22Rv1 (cell line): ENCODE measurements around the gene FXYD6.

Source experiments
- H3K27ac ChIP-seq: fragments of 450-650 bp; 2 replicates; pipeline ENCODE4 v1.5.1; 2017
- ZFX ChIP-seq: fragments of 450-650 bp; IDR thresholded peaks from 2 replicates; pipeline ENCODE4 v1.6.1; 2017; ENCODE audit warnings: antibody characterized with exemption, borderline replicate concordance
- TF ChIP-seq, protein P1 (sequence below): fragments of 450-650 bp; IDR thresholded peaks from 2 replicates; pipeline ENCODE4 v1.5.1; 2017; ENCODE audit warnings: mild to moderate bottlenecking

FXYD6 gene

DNA sequence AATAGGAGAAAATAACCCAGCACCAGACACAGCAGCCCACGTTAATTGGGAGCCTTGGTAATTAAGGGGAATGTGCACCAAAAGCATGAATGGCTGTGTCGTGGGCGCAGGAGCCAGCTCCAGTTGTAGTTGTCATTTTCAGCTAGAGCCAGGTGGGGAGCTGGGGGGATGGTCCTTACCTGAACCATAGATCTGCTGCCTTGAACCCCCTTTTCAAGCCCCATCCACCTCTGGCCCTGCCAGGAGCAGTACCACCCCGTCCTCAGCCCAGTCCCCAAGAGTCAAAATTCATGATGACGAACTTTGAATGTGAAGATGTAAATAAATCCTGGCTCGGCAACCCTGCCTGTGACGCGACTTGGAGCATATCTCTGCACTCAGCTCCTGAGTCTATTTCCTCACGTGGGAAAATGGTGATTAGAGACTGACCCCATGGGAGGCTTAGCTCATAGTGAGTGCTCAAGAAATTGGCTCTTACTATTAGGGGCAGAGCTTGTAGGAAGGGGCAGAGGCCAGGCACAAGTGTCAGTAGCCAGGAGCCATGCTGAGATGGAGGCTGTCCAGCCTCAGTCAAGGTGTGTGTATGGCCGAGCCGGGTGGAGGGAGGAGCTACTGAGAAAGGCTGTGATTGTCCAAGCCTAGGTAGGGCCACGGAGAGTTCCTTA is 794 bp upstream of the FXYD6 start:
- no peak for TF ChIP-seq ZFX
- TF ChIP-seq, protein P1, sequence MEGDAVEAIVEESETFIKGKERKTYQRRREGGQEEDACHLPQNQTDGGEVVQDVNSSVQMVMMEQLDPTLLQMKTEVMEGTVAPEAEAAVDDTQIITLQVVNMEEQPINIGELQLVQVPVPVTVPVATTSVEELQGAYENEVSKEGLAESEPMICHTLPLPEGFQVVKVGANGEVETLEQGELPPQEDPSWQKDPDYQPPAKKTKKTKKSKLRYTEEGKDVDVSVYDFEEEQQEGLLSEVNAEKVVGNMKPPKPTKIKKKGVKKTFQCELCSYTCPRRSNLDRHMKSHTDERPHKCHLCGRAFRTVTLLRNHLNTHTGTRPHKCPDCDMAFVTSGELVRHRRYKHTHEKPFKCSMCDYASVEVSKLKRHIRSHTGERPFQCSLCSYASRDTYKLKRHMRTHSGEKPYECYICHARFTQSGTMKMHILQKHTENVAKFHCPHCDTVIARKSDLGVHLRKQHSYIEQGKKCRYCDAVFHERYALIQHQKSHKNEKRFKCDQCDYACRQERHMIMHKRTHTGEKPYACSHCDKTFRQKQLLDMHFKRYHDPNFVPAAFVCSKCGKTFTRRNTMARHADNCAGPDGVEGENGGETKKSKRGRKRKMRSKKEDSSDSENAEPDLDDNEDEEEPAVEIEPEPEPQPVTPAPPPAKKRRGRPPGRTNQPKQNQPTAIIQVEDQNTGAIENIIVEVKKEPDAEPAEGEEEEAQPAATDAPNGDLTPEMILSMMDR = no peak
- no peak overlapping the region for H3K27ac ChIP-seq

DNA sequence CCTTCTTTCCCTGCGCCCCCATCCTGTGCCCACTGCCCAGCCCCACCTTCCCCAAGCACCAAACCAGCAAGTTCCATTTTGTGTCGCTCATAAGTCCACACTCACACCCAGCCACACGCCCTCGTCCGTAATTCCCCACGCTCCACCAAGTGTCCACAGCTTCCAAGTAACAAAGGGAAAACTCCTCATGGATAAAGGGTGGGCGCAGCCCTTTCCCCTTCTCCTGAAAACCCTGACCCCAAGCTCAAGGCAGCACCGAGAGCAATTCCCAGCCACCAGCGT is 458 bp downstream of the FXYD6 start:
- TF ChIP-seq, protein P1 = no peak
- no peak for TF ChIP-seq ZFX
- no peak overlapping the region for H3K27ac ChIP-seq

DNA sequence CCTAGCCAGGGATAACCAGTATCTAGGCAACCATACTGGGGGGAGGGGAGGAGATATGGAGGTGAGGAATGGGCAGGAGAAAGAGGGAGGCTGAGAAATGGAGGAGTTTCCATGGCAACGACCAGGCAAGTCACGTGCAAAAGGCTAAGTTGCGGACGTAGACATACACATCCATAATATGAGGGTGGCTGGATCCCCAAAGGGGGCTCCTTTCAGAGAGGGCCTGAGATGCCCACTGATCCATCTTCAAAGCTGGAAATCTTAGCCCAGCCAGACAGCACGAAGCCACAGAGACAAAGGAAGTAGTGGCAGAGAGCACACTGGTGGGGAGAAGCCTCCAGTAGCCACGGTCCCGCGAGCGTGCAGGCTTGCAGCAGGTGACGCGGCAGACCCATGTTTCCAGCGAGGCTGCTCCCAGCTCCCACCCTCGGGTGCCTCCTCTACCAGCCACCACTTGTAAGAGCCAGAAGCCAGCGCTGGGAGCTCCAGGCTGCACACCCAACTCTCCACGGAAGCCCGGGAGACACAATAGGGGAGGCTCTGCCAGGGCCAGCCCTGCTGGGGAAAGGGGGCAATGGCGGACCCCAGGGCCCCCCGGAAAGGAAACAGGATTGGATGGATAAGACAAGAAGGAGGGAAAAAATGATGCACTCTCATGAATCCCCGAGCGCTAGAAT is 938 bp downstream of the FXYD6 start:
- no peak for TF ChIP-seq ZFX
- TF ChIP-seq, protein P1 = no peak
- no peak overlapping the region for H3K27ac ChIP-seq

DNA sequence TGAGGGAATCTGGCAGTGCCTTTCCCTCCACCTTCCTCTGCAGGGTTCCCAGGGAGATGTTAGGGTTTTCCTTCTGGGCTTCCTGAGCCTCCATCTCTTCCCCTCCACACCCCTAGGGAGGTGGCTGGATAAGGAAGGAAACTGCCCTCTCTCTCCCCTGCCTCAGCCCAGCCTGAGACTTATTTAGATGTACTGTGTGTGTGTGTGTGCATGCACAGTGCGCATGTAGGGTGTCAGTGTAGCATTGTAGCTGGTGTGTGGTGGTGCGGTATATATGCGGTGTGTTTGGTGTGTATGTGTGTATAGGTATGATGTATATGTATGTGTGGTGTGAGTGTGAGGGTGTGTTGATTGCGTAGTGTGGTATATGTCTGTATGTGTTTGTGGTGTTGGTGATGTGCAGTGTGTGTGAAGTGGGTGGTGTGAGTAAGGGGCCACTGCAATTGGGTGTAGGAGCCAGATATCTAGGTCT is 1.5 kb downstream of the FXYD6 start:
- TF ChIP-seq, protein P1 = no peak
- TF ChIP-seq ZFX = no peak
- no peak overlapping the region for H3K27ac ChIP-seq

DNA sequence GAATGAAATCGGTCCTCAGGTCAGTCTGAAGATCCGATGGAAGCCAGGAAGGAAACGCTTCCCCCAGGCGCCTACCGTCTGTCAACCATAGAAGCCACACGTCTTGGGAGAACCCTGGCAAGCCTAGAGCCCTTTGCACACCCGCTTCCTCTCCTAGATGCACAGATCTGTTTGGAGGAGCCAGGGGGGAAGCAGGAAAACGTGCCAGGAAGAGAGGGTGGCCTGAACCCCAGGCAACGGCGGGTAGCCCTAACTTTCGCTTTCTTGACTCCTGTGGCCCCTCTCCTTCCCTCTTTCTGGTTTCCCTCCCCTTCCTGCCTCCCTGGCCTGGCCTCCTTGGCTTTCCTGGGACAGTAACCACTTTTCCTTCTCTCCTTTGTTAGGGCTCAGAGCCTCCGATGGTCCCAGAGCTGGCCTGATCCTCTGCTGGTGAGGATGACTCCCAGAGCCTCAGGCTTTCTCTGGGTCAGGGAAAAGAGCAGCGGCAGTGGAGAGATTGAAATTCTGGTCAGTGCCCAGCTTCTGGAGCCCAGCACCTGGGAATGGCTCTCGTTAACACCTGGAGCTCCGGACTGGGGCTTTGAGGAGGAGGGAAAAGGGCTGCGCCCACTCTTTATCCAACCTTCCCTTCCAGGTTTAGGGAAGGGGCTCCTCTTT is 2.1 kb downstream of the FXYD6 start:
- no peak overlapping the region for H3K27ac ChIP-seq
- no peak for TF ChIP-seq ZFX
- TF ChIP-seq, protein P1 = no peak

DNA sequence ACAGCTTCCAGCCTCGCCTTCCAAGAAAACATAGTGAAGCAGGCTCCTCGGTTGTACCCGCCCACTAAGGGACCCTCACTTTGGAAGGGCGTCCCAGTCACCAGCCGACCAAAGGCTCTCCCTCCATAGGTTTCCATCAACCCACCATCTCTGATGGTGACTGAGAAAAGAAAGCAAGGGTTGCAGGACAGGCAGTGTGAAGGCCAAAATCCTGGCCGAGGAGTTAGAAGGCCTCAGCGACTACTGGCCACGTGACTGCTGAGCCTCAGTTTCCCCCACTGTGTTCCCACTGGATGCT is 2.7 kb downstream of the FXYD6 start:
- no peak overlapping the region for H3K27ac ChIP-seq
- TF ChIP-seq, protein P1 = no peak
- no peak for TF ChIP-seq ZFX

DNA sequence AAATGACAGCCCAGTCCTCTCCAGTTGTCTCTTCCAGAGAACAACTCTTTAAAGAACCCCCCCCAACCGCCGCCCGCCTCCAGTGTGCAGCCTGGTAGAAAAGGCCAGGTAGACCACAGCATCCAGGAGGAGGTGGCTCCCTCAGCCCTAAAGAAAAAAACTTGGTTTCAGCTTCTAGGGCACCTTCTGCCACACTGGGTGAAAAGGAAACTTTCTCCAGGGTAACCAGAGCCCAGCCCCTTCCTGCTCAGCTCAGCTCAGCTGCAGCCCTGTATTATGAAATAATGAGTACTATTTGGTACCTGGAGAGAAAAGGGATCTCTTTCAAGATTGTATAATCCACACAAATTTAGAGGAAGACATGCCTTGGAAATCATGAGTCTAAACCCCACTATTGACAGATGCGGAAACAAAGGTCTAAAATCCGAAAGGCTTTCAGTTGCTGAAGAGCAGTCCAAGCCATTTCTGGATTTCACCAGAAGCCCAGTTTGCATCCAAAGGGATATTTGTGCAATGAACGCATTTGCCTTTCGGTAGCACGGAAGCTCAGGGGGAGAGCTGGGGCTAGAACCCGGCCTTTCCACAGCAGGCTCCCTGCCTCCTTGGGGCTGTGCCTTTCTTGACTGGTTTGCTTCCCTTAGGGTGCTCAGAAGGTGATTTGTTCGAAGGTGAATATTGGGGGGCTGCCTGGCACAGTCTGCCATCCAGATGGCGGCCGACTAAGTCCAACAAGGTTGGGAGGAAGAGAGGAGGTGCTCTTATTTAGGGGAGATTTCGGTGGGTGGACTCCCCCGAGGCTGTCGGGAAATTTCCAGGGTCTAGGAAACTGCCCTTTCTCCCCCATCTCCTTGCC is 3.3 kb downstream of the FXYD6 start:
- H3K27ac ChIP-seq = no peak overlapping the region
- TF ChIP-seq, protein P1 = no peak
- no peak for TF ChIP-seq ZFX
